GM21576 (cell line): Measurements from ENCODE around the gene ARHGEF40.

Experiments used
- ATAC-seq: cut with Tn5 transposase; IDR thresholded peaks from one replicate; pipeline ENCODE4 v1.9.1; 2021; ENCODE audit warnings: mild to moderate bottlenecking, moderate library complexity; ENCODE audit not compliant: unreplicated experiment

ARHGEF40 gene

DNA sequence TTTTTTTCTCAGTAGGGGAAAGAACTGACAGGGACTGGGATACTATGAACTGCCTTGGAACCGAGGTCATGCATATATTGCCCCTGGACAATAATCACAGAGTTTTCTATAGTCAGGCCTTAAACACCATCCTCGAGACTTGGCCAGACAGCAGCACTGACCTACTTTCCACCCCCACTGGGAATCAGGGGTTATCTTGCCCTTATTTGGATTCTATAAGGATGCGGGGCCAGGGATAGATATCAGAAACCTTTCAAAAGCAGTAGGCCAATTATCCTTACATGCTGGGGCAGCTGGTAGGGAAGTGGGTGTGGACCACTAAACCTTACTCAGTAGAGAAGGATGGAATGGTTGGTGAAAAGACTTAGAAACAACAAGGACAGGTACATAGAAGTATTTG is 26.3 kb downstream of the ARHGEF40 start:
- no peak for ATAC-seq

DNA sequence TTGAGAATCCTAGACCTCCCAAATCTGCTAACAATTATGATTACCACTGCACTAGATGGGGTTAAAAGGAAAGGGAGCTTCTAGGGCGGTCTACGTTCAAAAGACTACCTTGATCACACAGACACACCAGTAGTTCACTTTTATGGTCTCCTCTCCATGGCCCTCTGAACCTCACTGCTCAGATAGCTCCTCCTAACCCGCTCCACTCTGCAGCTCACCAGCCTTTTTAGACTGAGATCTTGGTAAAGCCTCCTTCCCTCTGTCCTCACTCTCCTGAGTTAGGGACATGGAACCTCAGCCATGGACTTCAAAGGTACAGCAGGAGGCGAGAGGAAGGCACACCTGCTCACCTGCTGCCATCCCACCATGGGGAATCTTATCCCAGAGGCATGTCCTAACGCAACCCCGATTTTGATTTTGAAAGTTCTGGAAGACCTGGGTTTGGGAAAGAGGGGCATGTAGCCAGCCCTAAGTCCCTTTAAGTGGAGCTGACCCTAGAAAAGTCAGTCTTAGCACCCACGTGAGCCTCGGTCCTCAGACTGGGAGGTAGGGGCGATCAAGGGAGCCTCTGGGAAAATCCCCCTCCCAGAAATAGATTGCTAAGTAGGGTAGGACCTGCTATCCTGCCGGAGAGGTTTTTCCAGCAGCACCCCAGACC is 27.0 kb downstream of the ARHGEF40 start:
- ATAC-seq = no peak

DNA sequence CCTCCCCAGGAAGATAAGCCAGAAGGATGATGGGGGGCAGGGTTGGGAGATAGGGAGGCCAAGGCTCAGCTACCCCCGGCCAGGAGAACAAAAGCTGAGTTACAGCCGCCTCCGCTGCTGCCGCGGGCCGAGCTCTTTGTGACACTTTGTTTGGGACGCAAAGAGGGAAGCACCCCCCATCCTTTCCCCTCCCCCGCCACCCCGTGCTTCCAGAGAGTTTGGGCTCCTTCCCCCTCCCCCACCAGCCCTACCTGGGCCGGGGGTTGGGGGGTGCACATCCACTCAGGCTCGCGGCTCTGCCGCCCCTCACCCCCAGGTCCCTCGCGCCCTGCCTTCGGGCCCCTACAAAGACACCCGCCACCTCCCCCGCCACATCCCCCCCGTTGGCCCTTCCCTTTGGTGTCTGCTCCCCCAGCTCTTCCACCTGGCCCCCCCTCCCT is 27.6 kb downstream of the ARHGEF40 start:
- ATAC-seq = no peak

DNA sequence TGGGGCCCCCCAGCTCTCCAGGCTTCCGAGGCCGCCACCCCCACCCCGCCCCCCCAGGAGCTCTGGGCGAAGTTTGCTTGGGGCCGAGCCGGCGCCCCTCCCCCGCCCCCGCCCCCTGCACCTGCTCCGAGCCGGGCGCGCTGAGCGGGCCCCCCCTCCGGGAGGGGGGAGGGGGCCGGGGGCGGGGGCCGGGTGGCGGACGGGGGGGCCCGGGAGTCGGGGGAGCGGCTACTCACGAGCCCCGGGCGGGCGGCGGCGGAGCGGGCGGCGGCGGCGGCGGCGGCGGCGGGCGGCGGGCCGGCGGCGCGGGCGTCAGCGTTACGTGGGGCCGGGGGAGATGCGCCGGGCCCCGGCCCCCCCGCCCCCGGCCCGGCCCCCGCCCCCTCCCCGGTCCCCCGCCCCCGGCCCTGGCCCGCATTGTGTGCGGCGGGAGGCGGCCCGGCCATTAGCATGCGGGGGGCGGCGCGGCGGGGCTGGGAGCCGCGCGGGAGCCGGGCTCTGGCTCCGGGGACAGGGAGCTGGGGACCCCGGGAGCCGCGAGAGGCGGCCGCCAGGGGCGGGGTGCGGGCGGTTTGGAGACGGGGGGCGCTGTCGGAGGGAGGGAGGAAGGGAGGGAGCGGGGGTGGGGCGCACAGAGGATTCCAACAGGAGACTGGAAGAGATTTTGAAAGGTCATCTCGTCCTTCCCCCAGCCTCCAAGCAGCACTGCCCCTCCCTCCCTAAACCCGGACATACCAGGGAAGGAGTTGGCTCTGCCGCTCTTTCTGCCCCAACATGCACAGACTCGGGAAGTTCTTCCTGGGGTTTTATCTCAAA is 28.2 kb downstream of the ARHGEF40 start, which contains the start of gene ZNF219:
Gene ZNF219 (minus strand): TSS at position 580 of the 816 bp plus-strand sequence. CDS start 5,064 bp downstream, outside the sequence.
- ATAC-seq = no peak

DNA sequence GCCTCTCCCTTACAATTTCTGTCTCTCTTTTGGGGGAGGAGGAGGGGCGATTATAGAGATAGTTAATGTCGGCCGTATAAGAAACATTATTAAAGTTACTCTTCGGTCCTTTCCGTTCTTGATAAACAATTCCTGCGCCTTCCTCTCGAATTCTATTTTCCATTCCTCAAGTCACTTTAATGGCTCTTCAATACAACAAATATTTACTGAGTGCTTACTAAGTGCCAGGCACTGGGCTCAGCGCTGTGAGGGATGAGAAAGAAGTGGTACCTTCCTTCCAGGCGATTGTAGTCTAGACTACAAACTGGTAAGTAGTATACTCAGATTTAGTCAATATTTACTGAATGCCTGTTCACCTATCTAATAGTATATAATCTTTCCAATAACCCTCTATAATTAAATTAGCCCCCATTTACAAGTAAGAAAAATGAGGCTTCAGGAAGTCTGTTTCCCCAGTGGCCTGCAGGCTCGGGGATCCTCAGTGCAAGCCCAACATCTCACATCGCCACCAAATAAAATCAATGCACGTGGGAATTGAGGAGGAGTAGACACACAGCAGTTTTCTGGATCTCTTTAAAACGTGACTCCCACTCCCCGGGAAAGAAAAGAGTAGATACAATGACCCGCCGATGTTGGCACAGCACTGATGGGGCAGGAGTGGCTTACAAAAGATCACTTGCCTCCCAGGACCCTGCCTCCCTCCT is 28.9 kb downstream of the ARHGEF40 start:
- no peak for ATAC-seq

DNA sequence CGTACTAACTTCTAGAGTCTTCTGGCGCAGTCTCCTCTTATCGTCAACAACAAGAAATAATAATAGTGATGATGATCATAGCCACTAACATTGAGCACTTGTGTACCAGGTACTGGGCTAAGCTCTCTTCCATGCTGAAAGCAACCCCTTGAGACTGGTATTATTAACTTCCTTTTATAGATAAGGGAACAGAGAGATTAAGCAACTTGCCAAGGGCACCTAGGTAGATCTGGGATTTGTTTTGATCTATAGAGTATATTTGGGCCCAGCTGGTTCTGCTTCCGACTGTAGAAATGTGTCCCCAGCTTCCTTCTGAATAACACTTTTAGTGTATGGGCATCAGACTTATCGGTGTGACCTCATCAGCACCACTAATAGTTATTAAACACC is 29.5 kb downstream of the ARHGEF40 start:
- no peak for ATAC-seq

GRCh38 chr14:21100931-21101330 is 30.8 kb downstream of the ARHGEF40 start, which contains the start of gene TMEM253:
TMEM253 (plus strand) TSS chr14:21101066; CDS start chr14:21101344, 278 bp downstream.
- no peak for ATAC-seq

DNA sequence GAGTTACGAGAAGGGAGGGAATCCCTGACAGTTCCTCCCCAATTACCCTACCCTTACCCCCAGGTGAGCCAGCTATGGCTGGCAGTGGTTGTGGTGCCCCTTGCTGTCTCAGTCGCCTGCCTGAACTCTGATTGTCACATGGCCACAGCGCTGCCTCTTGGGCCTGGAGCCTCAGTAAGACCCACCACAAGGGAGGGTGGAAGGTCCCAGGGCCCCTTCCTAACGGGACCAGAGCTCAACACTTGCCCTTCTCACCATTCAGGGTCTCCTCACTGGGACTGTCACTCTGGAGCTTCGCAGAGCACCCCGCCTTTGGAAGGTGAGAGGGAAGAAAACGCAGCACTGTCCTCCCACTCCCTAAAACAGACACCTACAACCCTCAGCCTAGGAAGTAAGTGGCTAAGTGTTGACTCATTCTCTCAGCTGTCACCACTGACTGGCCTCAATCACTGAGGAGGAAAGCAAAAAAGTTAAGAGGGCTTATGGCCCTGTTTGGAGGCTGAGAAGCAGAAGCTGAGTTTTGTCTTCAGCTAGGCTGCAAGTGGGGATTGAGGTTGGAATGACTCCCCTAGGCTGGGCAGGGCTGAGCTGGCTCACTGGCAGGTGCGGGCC is 31.8 kb downstream of the ARHGEF40 start:
- ATAC-seq = no peak

- ATAC-seq = no peak
Measured at GRCh38 chr14:21102521-21103410, 32.7 kb downstream of the ARHGEF40 start.

DNA sequence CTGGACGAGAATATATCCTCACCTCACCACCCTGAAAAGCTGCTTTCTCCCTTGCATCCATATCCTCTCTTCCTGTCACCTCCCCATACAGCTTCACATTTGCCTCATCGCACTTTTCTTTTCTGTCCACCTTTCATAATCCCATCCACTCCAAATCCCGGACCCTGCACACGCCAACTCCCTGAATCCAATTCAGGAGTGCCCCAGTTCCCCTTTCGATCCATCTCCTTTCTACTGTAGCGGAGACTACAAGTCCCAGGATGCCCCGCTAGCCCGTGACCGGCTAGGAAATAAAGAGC is 33.3 kb downstream of the ARHGEF40 start:
- ATAC-seq = no peak

DNA sequence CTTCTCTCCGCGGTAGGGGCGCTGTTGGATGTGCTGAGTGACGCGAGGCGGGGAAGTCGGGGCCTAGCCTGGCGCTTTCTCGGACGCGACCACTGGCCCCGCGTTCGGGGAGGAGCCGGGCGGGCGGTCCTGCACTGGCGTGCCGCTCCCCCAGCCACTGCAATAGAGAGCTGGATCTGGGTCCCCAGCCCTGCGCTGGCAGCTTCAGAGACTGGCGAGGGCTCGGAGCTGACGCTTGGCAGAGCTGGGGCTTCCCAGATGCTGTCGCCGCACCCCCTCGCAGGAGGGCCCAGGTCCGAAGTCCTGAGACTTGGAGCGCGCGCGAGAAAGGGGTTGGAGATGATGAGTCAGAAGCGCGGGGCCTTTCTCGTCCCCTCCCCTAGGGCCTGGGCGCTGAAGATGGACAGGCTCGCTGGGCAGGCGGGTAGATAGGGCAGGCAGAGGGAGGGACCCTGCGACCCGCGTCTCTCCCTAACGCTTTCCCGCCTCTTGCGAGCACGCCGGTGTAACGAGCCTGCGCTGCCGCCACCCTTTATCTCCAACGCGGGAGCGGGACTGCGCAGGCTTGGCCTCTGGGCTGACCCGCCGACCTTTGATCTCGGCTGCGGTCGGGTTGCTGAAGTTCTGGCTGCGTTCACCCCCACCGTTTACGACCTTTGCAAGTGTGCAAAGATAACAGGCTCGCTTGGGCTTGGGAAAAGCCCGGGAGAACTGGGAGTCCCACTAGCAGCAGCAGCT is 33.8 kb downstream of the ARHGEF40 start:
- ATAC-seq = peak; percentile 88

DNA sequence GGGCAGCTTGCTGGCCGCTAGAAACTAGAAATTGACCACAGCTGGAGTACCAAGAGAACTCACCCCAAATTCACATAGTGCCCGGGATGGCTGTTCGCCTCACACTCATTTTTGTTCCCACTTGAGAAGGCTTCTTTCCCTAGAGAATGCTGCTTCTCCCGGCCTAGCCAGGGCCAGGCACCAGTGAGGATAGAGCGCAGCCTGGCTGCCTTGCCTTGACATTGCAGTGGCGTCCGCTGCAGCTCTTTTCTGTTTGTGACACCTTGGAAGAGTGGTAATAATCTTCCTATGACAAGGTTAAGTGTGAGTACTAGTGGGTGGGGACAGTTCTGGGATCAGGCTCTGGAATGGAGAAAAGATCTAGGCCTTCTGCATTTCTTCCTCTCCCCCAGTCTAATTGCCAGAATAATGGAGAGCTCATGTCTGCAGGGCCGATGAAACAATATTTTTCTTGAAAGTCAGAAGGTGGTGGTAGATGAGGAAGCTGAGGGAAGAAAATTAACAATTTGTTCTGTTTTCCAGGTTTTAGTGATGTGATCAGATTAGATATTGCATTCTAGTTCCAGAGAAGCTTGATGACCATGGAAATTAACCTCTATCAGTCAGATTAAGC is 34.5 kb downstream of the ARHGEF40 start:
- ATAC-seq = peak; percentile 39

- no peak for ATAC-seq
Measured at GRCh38 chr14:21105095-21105494, 35.0 kb downstream of the ARHGEF40 start.

DNA sequence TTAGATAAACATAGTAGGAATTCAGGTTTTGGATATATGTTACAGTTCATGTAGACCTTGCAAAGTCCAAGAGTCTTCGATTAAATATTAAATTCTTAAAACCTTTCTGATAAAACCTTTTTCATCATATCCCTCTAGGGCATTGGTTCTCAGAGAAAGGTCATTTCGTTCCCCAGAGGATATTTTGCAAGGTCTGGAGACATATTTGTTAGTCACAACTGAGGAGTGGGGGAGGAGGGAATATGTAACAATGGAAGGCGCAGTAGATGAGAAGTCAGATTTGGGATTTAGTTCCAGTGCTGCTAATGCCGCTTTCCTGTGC is 36.0 kb downstream of the ARHGEF40 start:
- no peak for ATAC-seq

DNA sequence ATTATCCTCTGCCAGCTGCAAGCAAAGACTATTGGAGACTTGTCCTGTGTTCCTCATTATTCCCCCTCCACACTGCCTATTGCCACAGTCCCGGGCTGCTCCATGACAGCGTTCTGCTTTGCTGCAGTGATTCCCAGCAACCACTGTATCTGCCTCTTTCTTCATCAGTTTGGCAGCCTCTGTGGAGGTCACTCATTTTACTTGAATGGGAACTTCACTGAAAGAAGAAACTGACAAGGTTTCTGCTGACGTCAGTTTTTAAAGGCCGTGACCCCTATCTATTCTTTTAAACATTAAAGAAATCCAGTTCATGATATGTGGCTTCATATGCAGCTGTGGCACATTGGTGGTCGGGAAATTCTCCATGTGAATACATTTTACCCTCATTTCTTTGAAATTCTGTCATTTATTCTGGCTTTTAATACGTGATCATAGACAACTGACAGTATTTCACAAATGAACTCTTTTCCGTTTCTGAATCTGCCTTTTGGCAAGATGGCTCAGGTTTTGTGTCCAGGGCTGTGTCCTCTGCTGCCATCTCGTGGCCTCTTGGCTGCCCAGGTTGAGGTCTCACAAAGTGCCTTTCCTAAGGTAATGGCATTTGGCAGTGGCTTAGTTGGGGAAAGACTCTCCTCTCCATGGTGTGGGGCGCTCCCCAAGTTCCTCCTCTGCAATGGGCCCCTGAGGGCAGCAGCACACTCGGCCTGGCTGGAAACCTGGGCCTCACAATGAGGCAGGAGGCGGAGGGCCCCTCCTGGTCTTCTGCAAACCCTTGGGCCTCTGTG is 36.6 kb downstream of the ARHGEF40 start:
- no peak for ATAC-seq

- ATAC-seq = no peak
Measured at GRCh38 chr14:21107283-21107800, 37.2 kb downstream of the ARHGEF40 start.

- no peak for ATAC-seq
Measured at GRCh38 chr14:21108791-21109190, 38.7 kb downstream of the ARHGEF40 start.

DNA sequence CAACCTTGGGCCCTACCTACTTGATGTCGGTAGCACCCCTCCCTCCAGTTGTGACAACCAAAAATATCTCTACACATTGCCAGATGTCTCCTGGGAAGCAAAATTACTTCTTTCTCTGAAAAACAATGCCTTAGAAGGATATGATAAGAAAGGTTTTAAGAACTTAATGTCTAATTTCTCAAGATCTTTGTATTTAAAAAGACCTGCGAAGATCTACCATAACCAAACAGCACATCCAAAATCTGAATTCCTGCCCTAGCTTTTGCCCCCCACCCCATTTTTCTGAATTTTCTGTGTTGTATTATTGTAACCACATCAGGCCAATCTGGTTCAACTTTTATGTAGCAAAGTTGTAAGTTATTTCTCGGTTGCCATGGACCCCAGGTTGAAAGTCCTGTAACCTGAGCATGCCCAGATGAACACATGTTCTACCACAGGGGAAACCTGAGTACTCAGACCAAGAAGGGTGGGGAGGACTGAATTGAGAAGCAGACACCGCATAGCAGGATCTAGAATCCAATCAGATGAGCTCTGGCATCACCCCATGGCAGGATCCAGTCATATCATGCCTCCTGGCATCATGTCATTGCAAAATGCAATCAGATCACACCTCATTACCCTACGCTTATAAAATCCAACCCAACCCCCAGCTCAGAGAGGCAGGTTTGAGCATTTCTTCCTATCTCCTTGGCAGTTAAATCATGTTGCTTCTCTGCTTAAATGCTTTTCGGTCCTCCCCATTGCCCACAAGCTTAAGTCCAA is 39.5 kb downstream of the ARHGEF40 start:
- peak; percentile 42 for ATAC-seq
